Activated CD8-positive, alpha-beta memory T cell treated with anti-CD3 and anti-CD28 coated beads, Interleukin-2, amount 50 U/mL, for 1 hour (primary cell): ENCODE measurements around the gene CPNE2.
"Not testable (repeated sequence)": the region's sequence is repeated elsewhere in the genome, so short reads cannot be mapped to it uniquely, and the experiment has no call there.

Source experiments
- DNase-seq: peaks from one replicate; pipeline ENCODE4 v3.0.0-alpha.2; 2020; ENCODE audit errors: extremely low read depth

The CPNE2 gene

GRCh38 chr16:57069635-57070370 is 22.6 kb upstream of the CPNE2 start:
- DNase-seq = no peak

DNA sequence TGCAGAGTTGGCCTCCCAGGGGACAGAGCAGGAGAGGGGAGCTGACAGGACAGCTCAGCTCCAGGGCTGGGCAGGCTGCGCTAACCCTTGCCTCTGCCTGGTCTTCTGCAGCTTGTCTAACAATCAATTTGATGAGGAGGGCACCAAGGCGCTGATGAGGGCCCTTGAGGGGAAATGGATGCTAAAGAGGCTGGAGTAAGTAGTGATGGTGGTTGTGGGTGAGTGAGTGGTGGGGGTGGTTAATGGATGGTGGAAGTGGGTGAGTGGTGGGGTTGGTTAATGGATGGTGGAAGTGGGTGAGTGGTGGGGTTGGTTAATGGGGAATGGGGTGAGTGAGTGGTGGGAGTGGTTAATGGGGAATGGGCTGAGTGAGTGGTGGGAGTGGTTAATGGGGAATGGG is 22.0 kb upstream of the CPNE2 start:
- no peak for DNase-seq

DNA sequence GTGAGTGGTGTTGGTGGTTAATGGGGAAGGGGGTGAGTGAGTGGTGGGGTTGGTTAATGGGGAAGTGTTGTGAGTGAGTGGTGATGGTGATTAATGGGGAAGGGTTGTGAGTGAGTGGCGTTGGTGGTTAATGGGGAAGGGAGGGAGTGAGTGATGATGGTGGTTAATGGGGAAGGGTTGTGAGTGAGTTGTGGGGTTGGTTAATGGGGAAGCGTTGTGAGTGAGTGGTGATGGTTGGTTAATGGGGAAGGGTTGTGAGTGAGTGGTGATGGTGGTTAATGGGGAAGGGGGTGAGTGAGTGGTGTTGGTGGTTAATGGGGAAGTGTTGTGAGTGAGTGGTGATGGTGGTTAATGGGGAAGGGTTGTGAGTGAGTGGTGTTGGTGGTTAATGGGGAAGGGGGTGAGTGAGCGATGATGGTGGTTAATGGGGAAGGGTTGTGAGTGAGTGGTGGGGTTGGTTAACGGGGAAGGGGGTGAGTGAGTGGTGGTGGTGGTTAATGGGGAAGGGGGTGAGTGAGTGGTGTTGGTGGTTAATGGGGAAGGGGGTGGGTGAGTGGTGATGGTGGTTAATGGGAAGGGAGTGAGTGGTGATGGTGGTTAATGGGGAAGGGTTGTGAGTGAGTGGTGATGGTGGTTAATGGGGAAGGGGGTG is 21.2 kb upstream of the CPNE2 start:
- not testable (repeated sequence) for DNase-seq

DNA sequence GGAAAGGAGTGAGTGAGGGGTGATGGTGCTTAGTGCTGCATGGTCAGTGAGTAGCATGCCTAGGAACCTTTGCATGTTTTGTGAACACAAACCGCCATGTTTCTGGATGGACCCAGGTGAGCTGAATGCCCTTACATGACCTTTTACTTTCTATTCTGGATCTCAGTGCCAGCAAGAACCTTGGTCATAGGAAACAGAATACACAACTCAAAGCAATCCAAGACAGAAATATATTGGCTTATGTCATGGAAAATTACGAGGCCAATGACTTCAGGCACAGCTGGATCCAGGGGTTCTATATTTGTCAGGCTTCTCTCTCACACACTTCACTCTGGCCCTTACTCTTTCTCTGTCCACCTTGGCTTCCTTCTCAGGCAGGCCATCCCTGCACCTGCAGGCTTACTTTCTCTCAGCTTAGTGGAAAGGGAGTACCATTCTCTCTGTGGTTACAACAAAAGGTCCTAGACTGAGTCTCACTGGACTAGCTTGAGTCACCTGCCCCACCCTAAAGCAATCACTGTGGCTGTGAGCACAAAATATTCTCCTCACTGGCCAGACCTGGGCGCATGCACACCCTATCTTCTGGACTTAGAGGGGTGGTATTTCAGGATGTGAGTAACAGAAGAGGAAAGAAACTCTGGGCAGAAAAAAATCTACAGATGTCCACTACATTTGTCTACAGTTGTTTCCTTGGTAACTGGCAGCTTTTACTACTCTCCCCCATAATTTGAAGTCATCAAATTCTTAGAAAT is 20.4 kb upstream of the CPNE2 start:
- no peak for DNase-seq

- DNase-seq = no peak
Observed at GRCh38 chr16:57072616-57073275, 19.6 kb upstream of the CPNE2 start.

- no peak for DNase-seq
Observed at GRCh38 chr16:57077714-57078113, 14.7 kb upstream of the CPNE2 start.

DNA sequence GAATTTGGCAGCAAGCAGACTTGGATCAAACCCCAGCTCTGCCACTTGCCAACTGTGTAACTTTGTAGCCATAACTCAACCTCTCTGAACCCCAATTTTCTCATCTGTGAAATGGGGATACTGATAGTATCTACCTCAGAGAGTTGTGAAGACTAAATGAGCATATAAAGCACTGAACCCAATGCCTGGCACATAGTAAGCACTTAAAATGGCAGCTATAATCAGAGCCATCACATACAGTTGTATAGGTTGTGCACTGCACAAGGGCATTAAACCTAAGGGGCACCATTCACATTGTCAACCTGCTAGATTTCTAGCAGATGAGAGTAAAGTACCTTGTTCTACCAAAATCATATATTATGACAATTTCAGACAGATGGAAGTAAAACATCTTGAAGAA is 10.6 kb upstream of the CPNE2 start:
- no peak for DNase-seq

DNA sequence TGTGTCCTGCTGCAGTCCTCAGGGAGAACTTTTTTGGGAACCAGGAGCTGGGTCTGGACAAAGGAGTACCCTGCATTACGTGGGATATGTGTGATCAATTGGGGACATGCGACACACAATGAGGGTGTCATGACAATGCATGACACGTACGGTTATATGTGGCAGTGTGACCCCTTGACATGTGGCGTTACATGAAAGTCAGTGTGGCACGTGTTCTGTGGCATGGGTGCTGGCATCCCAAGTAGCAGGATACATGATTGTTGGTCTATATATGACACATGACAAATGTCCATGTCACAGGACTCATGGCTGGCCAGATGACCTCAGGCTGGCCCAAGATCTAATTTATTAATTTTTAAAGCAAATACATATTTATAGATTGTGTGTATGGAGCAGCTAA is 9.7 kb upstream of the CPNE2 start:
- DNase-seq = no peak

DNA sequence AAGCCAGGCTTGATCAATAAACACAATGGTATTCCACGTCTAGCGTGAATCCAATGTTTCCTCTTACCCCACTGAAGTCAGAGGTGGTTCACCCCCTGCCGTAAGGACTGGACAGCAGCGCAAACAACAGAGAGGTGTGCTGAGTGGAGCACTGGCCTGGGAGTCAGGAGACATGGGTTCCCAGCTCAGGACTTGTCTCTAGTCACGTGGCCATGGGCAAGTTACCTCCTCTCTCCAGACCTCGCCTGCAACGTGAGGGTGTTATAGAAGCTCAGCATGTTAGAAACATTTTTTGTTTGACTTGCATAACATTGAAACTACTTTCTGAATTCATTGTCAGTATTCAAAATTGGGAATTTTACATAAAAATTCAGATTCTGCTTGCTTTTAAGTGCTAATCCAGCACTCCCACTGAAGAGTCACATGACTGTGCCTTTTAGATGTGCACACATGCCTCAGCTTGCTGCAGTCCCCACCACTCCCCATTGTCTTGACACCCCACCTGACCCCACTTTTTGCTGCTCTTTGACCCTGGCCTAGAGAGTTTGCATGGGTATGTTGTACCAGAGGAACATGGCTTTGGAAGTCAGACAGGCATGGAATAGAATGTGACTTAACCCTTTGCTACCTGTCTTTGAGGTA is 8.8 kb upstream of the CPNE2 start:
- DNase-seq = no peak

- DNase-seq = peak; percentile 67
Observed at GRCh38 chr16:57084257-57084770, 8.1 kb upstream of the CPNE2 start.

- no peak for DNase-seq
Observed at GRCh38 chr16:57084996-57085395, 7.4 kb upstream of the CPNE2 start.

- no peak for DNase-seq
Observed at GRCh38 chr16:57087003-57087402, 5.4 kb upstream of the CPNE2 start.

- no peak for DNase-seq
Observed at GRCh38 chr16:57089406-57089805, 3.0 kb upstream of the CPNE2 start.

DNA sequence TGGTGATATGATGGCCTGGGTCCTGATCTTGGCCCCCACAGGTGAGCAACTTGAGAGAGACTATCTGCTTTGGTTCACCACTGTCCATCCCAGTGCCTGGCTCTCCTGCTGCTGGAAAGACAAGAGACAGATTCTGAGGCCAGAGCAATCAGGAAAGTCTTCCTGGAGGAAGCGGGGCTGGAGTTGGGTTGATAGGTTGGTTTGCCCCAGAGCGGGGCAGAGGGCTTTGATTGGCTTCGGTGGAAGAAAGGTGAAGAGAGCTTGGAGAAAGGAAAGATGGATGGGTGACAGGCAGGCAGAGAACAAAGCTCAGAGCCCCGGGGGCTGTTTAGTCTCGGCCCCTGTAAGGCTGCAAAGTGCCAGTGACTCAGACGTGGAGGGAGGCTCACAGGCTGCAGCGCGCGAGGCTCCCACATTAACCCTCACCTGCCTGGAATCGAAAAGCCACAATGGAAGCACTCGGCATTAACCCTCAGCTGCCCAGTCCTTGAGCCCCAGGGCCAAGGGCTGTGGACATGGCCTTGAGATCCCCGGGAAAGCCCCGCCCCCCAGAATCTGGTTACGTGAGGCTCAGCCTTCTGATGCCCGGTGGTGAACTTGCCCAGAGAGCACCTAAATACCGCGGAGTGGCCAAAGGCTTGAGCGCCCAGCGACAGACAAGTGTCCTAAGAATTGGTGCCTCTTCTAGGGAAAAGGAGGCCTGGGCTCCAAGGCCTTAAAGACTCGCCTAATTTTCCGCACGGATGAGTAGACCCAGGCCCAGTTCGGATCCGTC is 996 bp upstream of the CPNE2 start:
- DNase-seq = no peak

DNA sequence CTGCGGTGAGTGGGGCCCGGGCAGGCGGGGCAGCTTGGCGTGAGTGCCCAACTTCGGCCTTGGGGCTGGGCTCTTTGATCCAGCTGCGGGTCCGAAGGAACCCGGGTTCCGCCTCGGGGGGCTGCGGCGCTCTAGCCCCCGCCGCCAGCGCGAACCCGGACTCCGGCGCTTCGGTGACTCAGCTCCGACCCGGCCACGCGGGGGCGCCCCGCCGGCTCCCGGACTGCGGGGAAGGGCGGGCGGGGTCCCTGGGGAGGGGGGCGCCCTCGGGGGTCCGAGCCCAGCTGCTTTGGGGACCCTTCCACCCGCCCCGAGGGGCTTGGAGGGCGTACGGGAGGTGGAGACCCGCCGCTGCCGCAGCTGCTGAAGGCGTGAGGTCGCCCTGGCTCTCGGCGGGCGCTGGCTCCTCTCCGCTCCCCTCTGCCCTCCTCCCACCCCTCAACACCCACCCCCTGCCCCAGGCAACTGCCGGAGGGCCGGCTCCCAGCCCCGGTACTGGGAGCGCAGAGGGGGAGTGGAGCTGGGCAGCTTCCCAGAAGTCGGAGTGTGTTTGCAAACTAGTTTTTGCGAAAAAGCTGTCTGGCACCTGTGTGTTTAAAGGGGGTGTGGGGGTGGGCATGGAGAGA is 516 bp downstream of the CPNE2 start:
- no peak for DNase-seq

GRCh38 chr16:57093666-57094564 is 1.5 kb downstream of the CPNE2 start:
- no peak for DNase-seq

GRCh38 chr16:57094911-57095310 is 2.5 kb downstream of the CPNE2 start:
- DNase-seq = no peak

DNA sequence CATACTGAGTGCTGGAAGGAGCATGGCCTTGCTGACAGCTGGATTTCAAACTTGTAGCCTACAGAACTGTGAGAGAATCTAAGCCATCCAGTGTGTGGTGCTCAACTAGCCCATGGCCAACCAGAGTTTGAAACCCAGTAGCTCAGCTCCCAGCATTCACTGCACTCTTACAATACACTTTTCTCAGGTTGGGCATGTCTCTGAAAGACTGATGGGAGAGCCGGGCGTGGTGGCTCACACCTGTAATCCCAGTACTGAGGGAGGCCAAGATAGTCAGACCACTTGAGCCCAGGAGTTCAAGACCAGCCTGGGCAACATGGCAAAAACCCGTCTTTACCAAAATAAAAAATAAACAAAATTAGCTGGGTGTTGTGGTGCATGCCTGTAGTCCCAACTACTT is 3.8 kb downstream of the CPNE2 start:
- no peak for DNase-seq

DNA sequence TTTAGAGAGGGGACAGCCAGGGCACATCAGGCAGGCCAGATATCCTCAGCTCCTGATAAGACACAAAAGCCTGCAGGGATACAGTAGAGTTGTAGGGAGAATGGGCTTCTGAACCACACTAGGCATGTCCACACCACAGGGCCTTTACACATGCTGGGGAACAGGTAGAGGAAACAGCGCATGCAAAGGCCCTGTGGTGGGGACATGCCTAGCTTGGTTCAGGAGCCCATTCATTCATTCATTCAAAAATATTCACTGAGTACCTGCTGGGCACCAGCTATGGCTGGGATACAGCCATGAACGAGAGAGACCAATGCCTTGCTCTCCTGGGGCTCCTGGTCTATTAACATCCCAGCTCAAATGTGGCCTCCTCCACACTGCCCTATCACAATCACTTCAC is 4.4 kb downstream of the CPNE2 start:
- DNase-seq = no peak
